ENCODE measurements around the gene NLGN4Y.
"Not testable (repeated sequence)": the region's sequence is repeated elsewhere in the genome, so short reads cannot be mapped to it uniquely, and the experiment has no call there.

NLGN4Y gene

DNA sequence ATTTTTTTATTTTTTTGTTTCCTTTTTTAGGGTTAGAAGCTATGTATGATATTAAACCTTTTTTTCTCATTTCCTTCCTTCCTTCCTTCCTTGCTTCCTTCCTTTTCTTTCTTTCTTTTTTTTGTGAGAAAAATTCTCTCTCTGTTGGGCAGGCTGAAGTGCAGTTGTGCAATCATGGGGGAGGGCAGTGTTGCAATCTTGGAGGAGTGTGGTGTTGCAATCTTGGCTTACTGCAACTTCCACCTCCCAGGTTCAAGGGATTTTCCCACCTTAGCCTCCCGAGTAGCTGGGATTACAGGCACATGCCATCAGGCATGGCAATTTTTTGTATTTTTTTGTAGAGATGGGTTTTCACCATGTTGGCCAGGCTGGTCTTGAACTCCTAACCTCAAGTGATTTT, 326.4 kb downstream of the NLGN4Y start:
- peak; percentile 15 for DNase-seq

DNA sequence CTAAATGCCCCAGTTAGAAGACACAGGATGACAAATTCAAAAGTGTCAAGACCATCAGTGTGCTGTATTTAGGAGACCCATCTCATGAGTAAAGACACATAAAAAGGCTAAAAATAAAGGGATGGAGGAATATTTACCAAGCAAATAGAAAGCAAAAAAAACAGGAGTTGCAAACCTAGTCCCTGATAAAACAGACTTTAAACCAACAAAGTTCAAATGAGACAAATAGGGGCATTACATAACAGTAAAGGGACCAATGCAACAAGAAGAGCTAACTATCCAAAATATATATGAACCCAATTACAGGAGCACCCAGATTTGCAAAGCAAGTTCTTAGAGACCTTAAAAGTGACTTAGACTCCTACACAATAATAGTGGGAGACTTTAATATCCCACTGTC, 336.1 kb downstream of the NLGN4Y start:
- DNase-seq = no peak

DNA sequence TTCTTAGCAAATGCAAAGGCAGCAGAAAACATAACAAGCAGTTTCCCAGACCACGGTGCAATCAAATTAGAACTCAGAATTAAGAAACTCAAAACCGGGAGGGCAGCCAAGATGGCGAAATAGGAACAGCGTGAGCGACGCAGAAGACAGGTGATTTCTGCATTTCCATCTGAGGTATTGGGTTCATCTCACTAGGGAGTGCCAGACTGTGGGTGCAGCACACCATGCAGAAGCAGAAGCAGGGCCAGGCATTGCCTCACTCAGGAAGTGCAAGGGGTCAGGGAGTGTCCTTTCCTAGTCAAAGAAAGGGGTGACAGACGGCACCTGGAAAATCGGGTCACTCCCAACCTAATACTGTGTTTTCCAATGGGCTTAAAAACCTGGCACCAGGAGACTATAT, 336.7 kb downstream of the NLGN4Y start:
- DNase-seq = not testable (repeated sequence)

DNA sequence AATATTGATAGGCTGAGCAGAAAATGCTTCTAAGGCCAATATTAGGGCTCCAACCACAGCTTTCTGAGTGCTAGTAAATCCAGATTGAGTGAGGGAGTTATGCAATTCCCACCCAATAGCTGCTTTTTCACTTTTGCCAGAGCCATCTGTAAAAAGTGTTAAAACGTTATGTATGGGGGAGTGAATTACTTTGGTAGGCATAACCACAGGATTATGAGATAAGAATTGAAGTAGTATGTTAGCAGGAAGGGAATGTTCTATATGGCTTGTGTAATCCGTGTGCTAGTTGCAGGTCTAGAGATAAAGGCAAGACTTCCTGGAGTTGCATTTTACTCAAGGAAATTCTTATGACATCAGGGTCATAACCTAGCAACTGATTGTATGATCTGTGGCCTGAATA, 347.6 kb downstream of the NLGN4Y start:
- DNase-seq = no peak
